ENCODE measurements around the gene PLCB2. TPM values are rescaled to one million over a fixed set of nuclear protein-coding genes. Genes with fewer than 3 reads are reported as not detected.

The PLCB2 gene
- total RNA-seq, 1 donor from 2014 or later, result 2.6 TPM

DNA sequence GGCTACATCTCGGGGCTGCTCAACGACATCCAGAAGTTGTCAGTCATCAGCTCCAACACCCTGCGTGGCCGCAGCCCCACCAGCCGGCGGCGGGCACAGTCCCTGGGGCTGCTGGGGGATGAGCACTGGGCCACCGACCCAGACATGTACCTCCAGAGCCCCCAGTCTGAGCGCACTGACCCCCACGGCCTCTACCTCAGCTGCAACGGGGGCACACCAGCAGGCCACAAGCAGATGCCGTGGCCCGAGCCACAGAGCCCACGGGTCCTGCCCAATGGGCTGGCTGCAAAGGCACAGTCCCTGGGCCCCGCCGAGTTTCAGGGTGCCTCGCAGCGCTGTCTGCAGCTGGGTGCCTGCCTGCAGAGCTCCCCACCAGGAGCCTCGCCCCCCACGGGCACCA, 41.9 kb downstream of the PLCB2 start:
- TF ChIP-seq, protein P1, sequence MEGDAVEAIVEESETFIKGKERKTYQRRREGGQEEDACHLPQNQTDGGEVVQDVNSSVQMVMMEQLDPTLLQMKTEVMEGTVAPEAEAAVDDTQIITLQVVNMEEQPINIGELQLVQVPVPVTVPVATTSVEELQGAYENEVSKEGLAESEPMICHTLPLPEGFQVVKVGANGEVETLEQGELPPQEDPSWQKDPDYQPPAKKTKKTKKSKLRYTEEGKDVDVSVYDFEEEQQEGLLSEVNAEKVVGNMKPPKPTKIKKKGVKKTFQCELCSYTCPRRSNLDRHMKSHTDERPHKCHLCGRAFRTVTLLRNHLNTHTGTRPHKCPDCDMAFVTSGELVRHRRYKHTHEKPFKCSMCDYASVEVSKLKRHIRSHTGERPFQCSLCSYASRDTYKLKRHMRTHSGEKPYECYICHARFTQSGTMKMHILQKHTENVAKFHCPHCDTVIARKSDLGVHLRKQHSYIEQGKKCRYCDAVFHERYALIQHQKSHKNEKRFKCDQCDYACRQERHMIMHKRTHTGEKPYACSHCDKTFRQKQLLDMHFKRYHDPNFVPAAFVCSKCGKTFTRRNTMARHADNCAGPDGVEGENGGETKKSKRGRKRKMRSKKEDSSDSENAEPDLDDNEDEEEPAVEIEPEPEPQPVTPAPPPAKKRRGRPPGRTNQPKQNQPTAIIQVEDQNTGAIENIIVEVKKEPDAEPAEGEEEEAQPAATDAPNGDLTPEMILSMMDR (IDR thresholded peaks at IDR 0.05; ENCODE audit: partially characterized antibody, unreplicated experiment), result no peak
- DNase-seq, result no peak
- Mint-ChIP-seq H3K36me3 (ENCODE audit: unreplicated experiment) (no peaks in the 10 kb centered on the region), H3K27ac (ENCODE audit: unreplicated experiment) (no peak overlapping the region), H3K9me3 (ENCODE audit: unreplicated experiment) (peaks cover 3% of the 10 kb centered on the region), H3K27me3 (ENCODE audit: unreplicated experiment) (peaks cover 3% of the 10 kb centered on the region), H3K4me3 (ENCODE audit: unreplicated experiment) (no peak overlapping the region), H3K4me1 (ENCODE audit: low read depth, unreplicated experiment) (peaks cover 7% of the 10 kb centered on the region)

DNA sequence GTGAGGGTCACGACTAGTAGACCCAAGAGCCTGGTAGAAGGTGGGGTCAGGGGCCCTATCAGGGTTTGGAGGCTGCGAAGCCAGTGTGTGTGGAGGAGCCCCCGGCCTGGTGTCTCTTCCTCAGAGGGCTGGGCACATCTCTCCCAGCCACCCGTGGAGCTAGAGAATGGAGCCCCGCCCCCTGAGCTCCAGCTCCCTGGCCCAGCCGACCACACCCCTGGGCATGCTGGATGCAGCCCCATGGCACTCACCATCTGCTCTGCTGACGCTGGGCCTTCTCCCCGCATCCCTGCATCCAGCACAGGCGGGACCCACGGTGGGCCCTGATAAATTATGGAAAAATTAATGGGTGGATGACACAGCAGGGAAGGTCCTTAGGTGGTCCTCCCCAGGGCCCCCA, 42.4 kb downstream of the PLCB2 start:
- TF ChIP-seq, protein P1 (IDR thresholded peaks at IDR 0.05; ENCODE audit: partially characterized antibody, unreplicated experiment), result no peak
- Mint-ChIP-seq H3K4me1 (ENCODE audit: low read depth, unreplicated experiment) (peaks cover 7% of the 10 kb centered on the region), H3K4me3 (ENCODE audit: unreplicated experiment) (no peak overlapping the region), H3K27me3 (ENCODE audit: unreplicated experiment) (peaks cover 3% of the 10 kb centered on the region), H3K9me3 (ENCODE audit: unreplicated experiment) (peaks cover 3% of the 10 kb centered on the region), H3K27ac (ENCODE audit: unreplicated experiment) (no peak overlapping the region), H3K36me3 (ENCODE audit: unreplicated experiment) (no peaks in the 10 kb centered on the region)
- no peak for DNase-seq

DNA sequence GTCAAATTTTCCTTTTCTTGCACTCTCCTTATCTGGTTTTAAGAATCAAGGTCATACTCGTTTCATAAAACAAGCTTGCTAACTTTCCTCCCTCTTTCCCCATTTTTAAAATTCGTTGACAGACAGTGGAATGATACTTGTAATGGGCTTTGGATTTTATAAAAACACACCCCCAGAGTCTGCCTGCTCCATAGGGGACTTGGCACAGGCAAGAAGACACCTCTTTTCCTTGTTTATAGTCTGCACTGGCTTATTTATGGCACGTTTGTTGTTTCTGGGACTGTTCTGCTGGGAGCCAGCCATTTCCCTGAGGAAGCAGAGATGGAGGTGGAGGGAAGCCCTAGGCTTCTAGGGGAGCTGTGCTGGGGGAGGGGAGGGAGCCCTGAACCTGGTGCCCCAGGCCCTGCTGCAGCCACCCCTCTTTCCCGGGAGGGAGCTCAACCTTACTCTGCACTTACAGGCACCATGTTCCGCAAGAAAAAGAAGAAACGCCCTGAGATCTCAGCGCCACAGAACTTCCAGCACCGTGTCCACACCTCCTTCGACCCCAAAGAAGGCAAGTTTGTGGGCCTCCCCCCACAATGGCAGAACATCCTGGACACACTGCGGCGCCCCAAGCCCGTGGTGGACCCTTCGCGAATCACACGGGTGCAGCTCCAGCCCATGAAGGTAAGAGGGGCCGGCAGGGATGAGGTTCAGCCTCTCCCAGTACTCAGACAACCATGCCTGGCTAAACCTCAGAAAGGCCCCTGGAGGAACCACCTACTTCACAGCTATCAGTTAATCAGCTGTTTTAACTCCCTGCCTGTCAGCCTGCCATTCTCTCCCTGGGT, 43.2 kb downstream of the PLCB2 start:
- Mint-ChIP-seq H3K27ac (ENCODE audit: unreplicated experiment) (no peak overlapping the region), H3K4me1 (ENCODE audit: low read depth, unreplicated experiment) (peaks cover 7% of the 10 kb centered on the region), H3K4me3 (ENCODE audit: unreplicated experiment) (no peak overlapping the region), H3K27me3 (ENCODE audit: unreplicated experiment) (peaks cover 3% of the 10 kb centered on the region), H3K9me3 (ENCODE audit: unreplicated experiment) (peaks cover 3% of the 10 kb centered on the region), H3K36me3 (ENCODE audit: unreplicated experiment) (no peaks in the 10 kb centered on the region)
- TF ChIP-seq, protein P1 (IDR thresholded peaks at IDR 0.05; ENCODE audit: partially characterized antibody, unreplicated experiment), result no peak
- no peak for DNase-seq

DNA sequence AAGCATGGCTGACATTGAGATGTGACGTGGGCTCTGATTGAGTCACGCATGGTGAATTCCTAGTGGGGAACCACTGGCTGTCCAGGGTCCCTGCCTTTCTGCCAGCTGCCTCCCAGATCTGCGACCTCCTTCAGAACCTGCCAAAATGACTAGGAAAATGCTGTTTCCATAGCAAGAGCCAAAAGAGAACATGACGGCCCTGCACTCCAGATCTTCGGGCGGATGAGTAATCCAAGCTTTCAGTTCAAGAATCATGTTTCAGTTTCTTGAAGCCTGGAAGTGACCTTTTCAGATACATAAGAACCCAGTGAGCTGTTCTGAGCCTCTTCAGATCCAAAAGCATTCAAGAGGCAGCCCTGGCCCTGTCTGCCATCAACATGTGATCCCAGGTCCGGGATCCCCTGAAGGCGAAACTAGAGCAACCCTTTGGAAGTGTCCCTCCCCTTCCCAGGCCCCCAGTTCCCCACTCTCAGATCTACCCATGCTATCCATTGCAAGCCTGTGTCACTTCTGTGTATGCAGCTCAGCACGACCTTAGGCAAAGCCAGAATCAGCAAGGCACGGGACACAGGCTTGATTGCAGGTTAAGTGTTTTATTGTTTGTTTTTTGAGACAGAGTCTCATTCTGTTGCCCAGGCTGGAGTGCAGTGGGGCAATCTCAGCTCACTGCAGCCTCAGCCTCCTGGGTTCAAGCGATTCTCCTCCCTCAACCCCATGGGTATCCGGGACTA, 44.5 kb downstream of the PLCB2 start:
- no peak overlapping the region for H3K4me3 Mint-ChIP-seq (ENCODE audit: unreplicated experiment)
- DNase-seq, result no peak
- no peak overlapping the region for H3K27ac Mint-ChIP-seq (ENCODE audit: unreplicated experiment)
- H3K27me3 Mint-ChIP-seq (ENCODE audit: unreplicated experiment), result peaks cover 3% of the 10 kb centered on the region
- TF ChIP-seq, protein P1 (IDR thresholded peaks at IDR 0.05; ENCODE audit: partially characterized antibody, unreplicated experiment), result no peak
- H3K9me3 Mint-ChIP-seq (ENCODE audit: unreplicated experiment), result peaks cover 3% of the 10 kb centered on the region
- peaks cover 7% of the 10 kb centered on the region for H3K4me1 Mint-ChIP-seq (ENCODE audit: low read depth, unreplicated experiment)
- H3K36me3 Mint-ChIP-seq (ENCODE audit: unreplicated experiment), result no peaks in the 10 kb centered on the region

DNA sequence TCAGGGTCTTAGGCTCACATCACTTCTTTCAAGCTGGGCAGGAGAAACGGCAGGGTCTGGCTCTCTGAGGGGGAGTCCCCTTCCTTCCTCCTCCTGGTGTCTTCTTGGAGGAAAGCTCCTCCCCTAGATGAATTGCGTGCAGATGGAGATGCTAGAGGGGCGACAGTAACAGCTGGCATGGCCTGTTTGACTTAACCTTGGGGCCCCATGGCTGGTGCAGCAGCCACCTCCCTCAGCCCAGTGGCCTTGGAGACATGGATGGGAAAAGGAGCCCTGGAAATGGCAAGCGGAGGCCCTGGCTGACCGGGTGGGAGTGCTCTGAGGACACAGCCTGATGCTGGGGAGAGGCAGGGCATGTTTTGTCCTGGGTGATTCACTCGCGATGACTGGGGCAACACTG, 48.7 kb downstream of the PLCB2 start:
- no peaks in the 10 kb centered on the region for H3K36me3 Mint-ChIP-seq (ENCODE audit: unreplicated experiment)
- no peak for DNase-seq
- H3K4me3 Mint-ChIP-seq (ENCODE audit: unreplicated experiment), result no peak overlapping the region
- peaks cover 12% of the 10 kb centered on the region for H3K4me1 Mint-ChIP-seq (ENCODE audit: low read depth, unreplicated experiment)
- peaks cover 8% of the 10 kb centered on the region for H3K27me3 Mint-ChIP-seq (ENCODE audit: unreplicated experiment)
- H3K27ac Mint-ChIP-seq (ENCODE audit: unreplicated experiment), result no peak overlapping the region
- H3K9me3 Mint-ChIP-seq (ENCODE audit: unreplicated experiment), result no peaks in the 10 kb centered on the region
- TF ChIP-seq, protein P1 (IDR thresholded peaks at IDR 0.05; ENCODE audit: partially characterized antibody, unreplicated experiment), result no peak
